ENCODE measurements around the gene TBCK. TPM values are rescaled to one million over a fixed set of nuclear protein-coding genes. Genes with fewer than 3 reads are reported as not detected.

Gene TBCK
- total and polyA plus RNA-seq, 2 of the 13 experiments (the other 11 are each of a cell fraction or from before 2014, with no cell fraction given) = 51.0 to 62.4 TPM

GRCh38 chr4:106036848-106037247, 279.2 kb downstream of the TBCK start (continued):
- no peak for TF ChIP-seq ZFP36 (IDR thresholded peaks at IDR 0.05; ENCODE audit: borderline replicate concordance, low read depth, low read length, partially characterized antibody)
- peak; percentile 88 for TF ChIP-seq RERE (CRISPR knock-in tag; IDR thresholded peaks at IDR 0.05; ENCODE audit: low read depth)
- TF ChIP-seq ZNF710 (CRISPR knock-in tag; IDR thresholded peaks at IDR 0.05; ENCODE audit: borderline replicate concordance) = peak; percentile 98; the same call in 1 of the 2 replicates
- TF ChIP-seq, protein P1, sequence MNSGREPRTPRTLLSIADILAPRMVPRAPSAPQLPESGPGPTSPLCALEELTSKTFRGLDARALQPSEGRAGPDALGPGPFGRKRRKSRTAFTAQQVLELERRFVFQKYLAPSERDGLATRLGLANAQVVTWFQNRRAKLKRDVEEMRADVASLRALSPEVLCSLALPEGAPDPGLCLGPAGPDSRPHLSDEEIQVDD (CRISPR knock-in tag; IDR thresholded peaks at IDR 0.05; ENCODE audit: borderline replicate concordance) = no peak
- no peak for TF ChIP-seq GTF3A (CRISPR knock-in tag; conservative IDR thresholded peaks at IDR 0.05)
- TF ChIP-seq GFI1 (CRISPR knock-in tag; IDR thresholded peaks at IDR 0.05; ENCODE audit: borderline replicate concordance) = peak; percentile 63; the same call in 1 of the 2 replicates
- 0 out of 2 replicates have a peak, but pooled peaks have one; percentile 36 for TF ChIP-seq ZNF264 (CRISPR knock-in tag; IDR thresholded peaks at IDR 0.05)
- no peak for TF ChIP-seq ZNF766 (CRISPR knock-in tag; IDR thresholded peaks at IDR 0.05; ENCODE audit: borderline replicate concordance)
- TF ChIP-seq MED1 (CRISPR knock-in tag; IDR thresholded peaks at IDR 0.05) = peak; percentile 86
- peak; percentile 94 for TF ChIP-seq DPF2 (CRISPR knock-in tag; IDR thresholded peaks at IDR 0.05; ENCODE audit: borderline replicate concordance, low read depth)
- TF ChIP-seq NCOA2 (CRISPR knock-in tag; IDR thresholded peaks at IDR 0.05) = peak; percentile 96
- peak; percentile 62; the same call in 1 of the 2 replicates for TF ChIP-seq ETV5 (CRISPR knock-in tag; IDR thresholded peaks at IDR 0.05; ENCODE audit: borderline replicate concordance)
- TF ChIP-seq HNRNPUL1 (IDR thresholded peaks at IDR 0.05; ENCODE audit: low read depth, low read length) = no peak
- TF ChIP-seq ZNF235 (CRISPR knock-in tag; IDR thresholded peaks at IDR 0.05; ENCODE audit: borderline replicate concordance) = no peak
- TF ChIP-seq FOXA1 (IDR thresholded peaks at IDR 0.05) = no peak
- peak; percentile 86 for TF ChIP-seq FOXA1 (CRISPR knock-in tag; IDR thresholded peaks at IDR 0.05)
- no peak for TF ChIP-seq NFE2L1 (CRISPR knock-in tag; IDR thresholded peaks at IDR 0.05; ENCODE audit: borderline replicate concordance)
- TF ChIP-seq HMGXB3 (CRISPR knock-in tag; IDR thresholded peaks at IDR 0.05; ENCODE audit: borderline replicate concordance) = no peak
- peak; percentile 87 for TF ChIP-seq TEAD3 (CRISPR knock-in tag; optimal IDR thresholded peaks at IDR 0.05; ENCODE audit: borderline replicate concordance)
